ENCODE results near the gene BROX. TPM values are rescaled to one million over a fixed set of nuclear protein-coding genes. Genes with fewer than 3 reads are reported as not detected.

The BROX gene
- total and polyA plus RNA-seq, 3 donors from 2014 or later: 20.8 to 41.3 (median 37.3) TPM

DNA sequence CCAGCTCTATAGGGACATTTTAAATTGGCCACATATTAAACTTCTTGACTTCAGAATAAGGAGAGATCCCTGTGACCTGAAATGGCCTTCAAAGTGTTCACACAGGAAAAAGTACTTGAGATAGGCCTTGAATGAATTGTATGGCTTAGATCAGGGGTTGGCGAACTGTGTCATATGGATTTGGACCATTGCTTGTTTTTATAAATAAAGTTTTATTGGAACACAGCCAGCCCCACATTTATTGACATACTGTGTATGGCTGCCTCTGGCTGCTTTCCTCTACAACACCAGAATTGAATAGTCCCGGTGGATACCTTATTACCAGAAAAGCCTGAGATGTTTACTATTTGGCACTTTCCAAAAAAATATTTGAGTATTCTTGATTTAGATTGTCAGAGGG, 4.0 kb downstream of the BROX start:
- Histone ChIP-seq H3K4me1 (no peaks in the 10 kb centered on the region), H3K27me3 (no peaks in the 10 kb centered on the region), H3K36me3 (ENCODE audit: low read depth, missing control alignments) (no peaks in the 10 kb centered on the region), H3K27ac (no peak overlapping the region), H3K4me3 (no peak overlapping the region), H3K9me3 (no peaks in the 10 kb centered on the region)
- TF ChIP-seq, protein P1, sequence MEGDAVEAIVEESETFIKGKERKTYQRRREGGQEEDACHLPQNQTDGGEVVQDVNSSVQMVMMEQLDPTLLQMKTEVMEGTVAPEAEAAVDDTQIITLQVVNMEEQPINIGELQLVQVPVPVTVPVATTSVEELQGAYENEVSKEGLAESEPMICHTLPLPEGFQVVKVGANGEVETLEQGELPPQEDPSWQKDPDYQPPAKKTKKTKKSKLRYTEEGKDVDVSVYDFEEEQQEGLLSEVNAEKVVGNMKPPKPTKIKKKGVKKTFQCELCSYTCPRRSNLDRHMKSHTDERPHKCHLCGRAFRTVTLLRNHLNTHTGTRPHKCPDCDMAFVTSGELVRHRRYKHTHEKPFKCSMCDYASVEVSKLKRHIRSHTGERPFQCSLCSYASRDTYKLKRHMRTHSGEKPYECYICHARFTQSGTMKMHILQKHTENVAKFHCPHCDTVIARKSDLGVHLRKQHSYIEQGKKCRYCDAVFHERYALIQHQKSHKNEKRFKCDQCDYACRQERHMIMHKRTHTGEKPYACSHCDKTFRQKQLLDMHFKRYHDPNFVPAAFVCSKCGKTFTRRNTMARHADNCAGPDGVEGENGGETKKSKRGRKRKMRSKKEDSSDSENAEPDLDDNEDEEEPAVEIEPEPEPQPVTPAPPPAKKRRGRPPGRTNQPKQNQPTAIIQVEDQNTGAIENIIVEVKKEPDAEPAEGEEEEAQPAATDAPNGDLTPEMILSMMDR (IDR thresholded peaks at IDR 0.05): no peak
- TF ChIP-seq POLR2A (IDR thresholded peaks at IDR 0.05): no peak
- intact Hi-C loops (cut with DNase I; ENCODE audit: low total_unique reads): no loop called here
- DNase-seq: no peak
- WGBS, 2 donors: 94 to 95% methylated on average over 2 of the region's 2 CpGs

DNA sequence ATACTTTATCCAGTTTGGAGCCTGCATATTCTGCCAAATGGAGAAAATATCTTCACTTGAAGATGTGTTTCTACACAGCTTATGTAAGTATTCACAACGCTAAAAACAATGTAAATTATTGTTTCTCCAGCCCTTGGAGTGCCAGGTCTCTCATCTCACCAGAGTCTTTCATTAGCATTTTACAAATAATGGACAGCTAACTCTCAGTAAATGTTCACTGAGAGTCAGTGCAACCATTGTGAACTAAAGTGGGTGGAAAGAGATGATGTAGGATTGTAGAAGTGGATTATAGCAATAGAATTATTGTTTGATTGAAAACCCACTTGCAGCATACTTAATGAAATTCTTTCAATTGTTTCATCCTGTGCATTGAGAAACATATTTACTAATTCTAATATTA, 16.4 kb downstream of the BROX start:
- Histone ChIP-seq H3K27ac (no peak overlapping the region), H3K4me3 (no peak overlapping the region), H3K9me3 (no peaks in the 10 kb centered on the region), H3K4me1 (no peaks in the 10 kb centered on the region), H3K36me3 (ENCODE audit: low read depth, missing control alignments) (no peaks in the 10 kb centered on the region), H3K27me3 (no peaks in the 10 kb centered on the region)
- DNase-seq: no peak
- TF ChIP-seq, protein P1 (IDR thresholded peaks at IDR 0.05): no peak
- TF ChIP-seq POLR2A (IDR thresholded peaks at IDR 0.05): no peak
- 86 to 93% methylated on average over 1 of the region's 1 CpG for WGBS, 2 donors
- intact Hi-C loops (cut with DNase I; ENCODE audit: low total_unique reads): no loop called here

DNA sequence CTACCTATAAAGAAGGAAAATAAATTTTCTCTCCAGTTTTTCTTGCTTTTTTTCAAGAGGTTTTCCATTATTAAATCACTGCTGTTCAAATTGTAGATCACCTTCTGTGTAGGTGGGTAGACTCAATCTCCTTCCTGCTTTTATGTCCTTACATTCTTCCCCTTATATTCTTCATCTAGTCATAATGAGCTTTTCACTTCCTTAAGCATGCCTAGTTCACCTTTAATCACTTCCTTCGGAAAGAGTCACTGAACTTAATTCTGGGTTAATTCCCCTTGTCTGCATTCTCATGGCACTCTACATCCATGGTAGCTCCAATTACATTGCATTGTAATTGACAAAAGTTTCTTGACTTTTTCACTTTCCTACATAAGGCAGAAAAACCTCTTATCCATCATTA, 18.5 kb downstream of the BROX start:
- H3K27me3 ChIP-seq: no peaks in the 10 kb centered on the region
- H3K9me3 ChIP-seq: no peaks in the 10 kb centered on the region
- TF ChIP-seq, protein P1 (IDR thresholded peaks at IDR 0.05): no peak
- no peak for TF ChIP-seq POLR2A (IDR thresholded peaks at IDR 0.05)
- no peak overlapping the region for H3K4me3 ChIP-seq
- H3K36me3 ChIP-seq (ENCODE audit: low read depth, missing control alignments): no peaks in the 10 kb centered on the region
- 92% methylated on average over 1 of the region's 1 CpG for WGBS, 2 donors
- H3K4me1 ChIP-seq: no peaks in the 10 kb centered on the region
- no peak overlapping the region for H3K27ac ChIP-seq
- intact Hi-C loops (cut with DNase I; ENCODE audit: low total_unique reads): no loop called here
- DNase-seq: no peak

DNA sequence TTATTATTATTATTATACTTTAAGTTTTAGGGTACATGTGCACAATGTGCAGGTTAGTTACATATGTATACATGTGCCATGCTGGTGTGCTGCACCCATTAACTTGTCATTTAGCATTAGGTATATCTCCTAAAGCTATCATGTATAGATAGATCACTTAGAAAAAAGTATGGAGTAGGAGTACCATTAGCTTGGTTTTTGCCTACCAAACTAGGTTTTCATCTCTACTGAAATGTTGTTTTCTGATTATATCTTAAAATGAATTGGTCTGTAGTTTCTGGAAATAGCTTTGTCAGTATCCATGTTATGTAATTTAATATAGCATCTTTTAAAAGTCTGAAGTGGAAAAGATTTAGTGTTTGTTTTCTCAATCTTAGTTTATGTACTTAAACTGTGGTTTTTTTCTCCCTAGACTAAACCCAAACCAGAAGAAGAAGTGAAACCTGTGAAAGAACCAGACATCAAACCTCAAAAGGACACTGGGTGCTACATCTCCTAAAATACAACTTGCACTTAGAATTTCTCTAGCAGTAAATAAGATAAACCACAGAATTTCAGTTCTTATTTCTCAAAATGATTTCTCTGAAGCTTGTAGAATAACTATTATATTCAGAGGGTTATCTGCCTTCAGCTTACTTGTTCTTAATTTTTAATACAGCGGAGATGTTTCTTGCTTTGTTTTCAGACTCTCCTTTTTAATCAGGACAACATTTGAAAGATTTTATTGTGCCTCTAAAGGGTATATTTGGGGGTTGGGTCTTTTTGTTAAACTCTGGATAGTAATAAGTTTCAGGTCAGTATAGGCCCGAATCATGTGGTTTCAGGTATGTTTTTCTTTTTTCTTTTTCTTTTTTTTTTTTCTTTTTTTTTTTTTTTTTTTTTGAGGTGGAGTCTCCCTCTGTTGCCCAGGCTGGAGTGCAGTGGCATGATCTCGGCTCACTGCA, 20.1 kb downstream of the BROX start:
- intact Hi-C loops (cut with DNase I; ENCODE audit: low total_unique reads): no loop called here
- no peaks in the 10 kb centered on the region for H3K27me3 ChIP-seq
- H3K27ac ChIP-seq: no peak overlapping the region
- H3K4me3 ChIP-seq: no peak overlapping the region
- H3K9me3 ChIP-seq: no peaks in the 10 kb centered on the region
- 85 to 93% methylated on average over 3 of the region's 3 CpGs for WGBS, 2 donors
- H3K36me3 ChIP-seq (ENCODE audit: low read depth, missing control alignments): no peaks in the 10 kb centered on the region
- DNase-seq: no peak
- no peak for TF ChIP-seq POLR2A (IDR thresholded peaks at IDR 0.05)
- TF ChIP-seq, protein P1 (IDR thresholded peaks at IDR 0.05): no peak
- no peaks in the 10 kb centered on the region for H3K4me1 ChIP-seq

DNA sequence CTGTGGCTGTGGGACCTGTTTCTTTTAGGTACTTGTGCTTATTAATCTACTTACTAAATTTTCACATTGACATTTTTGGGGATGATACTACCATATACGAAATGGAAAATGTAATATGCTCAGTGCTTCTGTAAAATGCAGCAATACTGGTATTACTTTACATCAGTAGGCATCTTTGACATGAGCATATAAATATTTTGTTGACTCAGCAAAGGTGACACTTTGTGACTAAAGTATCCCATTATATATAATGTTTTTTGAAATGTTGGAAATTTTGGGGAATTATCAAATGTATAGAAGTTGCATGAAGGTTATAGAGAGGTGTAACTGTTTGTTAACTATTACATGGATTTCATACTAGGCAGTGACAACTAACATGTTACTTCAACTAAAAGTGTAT, 22.4 kb downstream of the BROX start:
- no peak for DNase-seq
- H3K36me3 ChIP-seq (ENCODE audit: low read depth, missing control alignments): no peaks in the 10 kb centered on the region
- WGBS, 2 donors: 75 to 84% methylated on average over 1 of the region's 1 CpG
- no peak overlapping the region for H3K27ac ChIP-seq
- TF ChIP-seq, protein P1 (IDR thresholded peaks at IDR 0.05): no peak
- TF ChIP-seq POLR2A (IDR thresholded peaks at IDR 0.05): no peak
- no peak overlapping the region for H3K4me3 ChIP-seq
- intact Hi-C loops (cut with DNase I; ENCODE audit: low total_unique reads): no loop called here
- no peaks in the 10 kb centered on the region for H3K9me3 ChIP-seq
- H3K4me1 ChIP-seq: no peaks in the 10 kb centered on the region
- H3K27me3 ChIP-seq: no peaks in the 10 kb centered on the region

All from testis (tissue), 3 donors.